Non-pigmented ciliary epithelial cell (primary cell): ENCODE measurements around the gene CNTN1.

ENCODE experiments used
- DNase-seq: peaks from one replicate; pipeline ENCODE4 v3.0.0-alpha.2; 2010; ENCODE audit warnings: low read depth

Gene CNTN1

DNA sequence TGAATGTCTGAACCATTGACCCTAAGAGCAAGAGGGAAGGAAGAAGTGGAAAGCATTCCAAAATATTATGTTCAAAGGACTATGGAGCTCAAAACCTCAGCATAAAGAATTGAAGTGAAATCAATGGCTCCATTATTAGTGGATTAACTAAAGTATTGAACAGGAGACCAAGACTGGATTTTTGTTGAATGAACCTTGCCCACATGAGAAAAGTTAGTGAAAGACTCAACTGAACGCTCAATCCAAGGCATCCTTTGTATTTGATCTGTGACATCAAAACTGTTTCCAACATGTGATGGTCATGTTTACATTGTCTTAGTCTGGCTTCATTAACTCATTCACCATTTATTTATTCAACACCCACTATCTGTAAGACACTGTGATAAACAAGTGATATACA is 161.0 kb downstream of the CNTN1 start:
- no peak for DNase-seq

GRCh38 chr12:40854604-40855003 is 162.4 kb downstream of the CNTN1 start:
- no peak for DNase-seq

DNA sequence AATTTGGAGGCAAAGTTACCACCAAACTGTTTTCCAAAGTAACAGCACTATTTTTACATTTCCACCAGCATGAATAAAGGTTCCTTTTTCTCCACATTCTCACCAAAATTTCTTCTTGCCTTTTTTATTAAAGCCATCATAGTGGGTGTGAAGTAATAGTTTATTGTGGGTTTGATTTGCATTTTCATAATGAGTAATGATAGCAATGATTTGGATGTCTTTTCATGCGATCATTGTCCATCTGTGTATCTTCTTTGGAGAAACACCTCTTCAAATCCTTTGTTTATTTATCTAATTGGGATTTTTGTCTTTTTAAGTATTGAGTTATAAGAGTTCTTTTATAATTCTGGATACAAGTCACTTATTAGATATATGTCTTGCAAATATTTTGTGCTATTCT is 172.7 kb downstream of the CNTN1 start:
- no peak for DNase-seq

DNA sequence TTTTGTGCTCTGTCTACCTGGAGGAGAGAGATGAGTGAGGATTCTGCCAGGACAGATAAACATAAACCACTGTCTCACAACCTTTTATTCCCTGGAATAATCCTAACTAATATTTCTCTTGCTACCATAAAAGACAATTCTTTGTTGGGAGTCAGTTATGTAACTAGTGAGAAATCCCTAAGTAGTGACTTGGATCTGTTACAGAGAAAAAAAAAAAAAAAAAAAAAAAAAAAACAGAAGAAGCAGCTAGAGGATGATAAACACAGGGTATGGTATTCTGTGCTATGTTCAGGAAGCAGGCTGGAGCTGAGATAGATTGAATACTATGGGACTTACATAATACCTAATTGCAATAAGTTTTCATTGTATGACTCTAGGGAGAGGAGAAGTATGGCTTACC is 178.7 kb downstream of the CNTN1 start:
- DNase-seq: no peak

GRCh38 chr12:40874868-40875267 is 182.6 kb downstream of the CNTN1 start:
- no peak for DNase-seq

GRCh38 chr12:40889329-40889728 is 197.1 kb downstream of the CNTN1 start:
- DNase-seq: no peak

DNA sequence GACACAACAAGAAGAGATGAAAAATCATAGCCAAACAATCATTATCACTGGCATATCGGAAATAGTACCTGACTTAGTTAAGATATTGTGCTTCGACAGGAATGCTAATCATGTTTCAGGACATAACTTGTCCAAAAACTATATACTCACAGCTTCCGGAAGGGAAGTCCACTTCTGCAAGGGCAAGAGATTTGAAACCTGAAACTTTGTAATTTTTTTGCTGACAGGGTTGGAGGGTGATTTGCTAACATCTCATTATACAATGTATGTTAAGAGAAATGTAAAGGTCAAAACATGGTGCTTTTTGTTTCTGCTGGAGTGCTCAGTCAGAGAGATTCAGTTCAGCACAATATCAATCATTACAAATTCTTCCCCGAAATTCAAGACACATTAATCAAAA is 200.3 kb downstream of the CNTN1 start:
- DNase-seq: no peak

GRCh38 chr12:40898505-40898904 is 206.3 kb downstream of the CNTN1 start:
- no peak for DNase-seq

DNA sequence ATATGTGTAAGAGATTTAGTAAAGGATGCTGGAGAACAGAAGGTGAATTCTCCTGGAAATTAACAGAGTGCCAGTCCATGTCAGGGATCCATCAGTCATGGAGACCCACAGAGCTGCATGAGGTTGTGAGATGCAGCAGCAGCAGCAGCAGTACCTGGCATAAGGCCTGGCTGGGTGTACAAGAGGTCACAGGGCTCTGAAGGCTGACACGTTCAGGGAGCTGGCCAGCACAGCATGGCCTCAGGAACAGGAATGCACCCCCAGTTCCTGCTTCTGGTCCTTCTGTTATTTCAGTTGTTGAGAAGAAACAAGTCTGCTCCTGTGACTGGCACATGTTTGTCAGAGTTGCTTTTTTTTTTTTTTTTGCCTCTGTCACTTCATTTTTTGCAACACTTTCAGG is 210.8 kb downstream of the CNTN1 start:
- no peak for DNase-seq

GRCh38 chr12:40907115-40907527 is 214.9 kb downstream of the CNTN1 start:
- DNase-seq: peak; percentile 17

GRCh38 chr12:40911676-40912075 is 219.4 kb downstream of the CNTN1 start:
- no peak for DNase-seq

DNA sequence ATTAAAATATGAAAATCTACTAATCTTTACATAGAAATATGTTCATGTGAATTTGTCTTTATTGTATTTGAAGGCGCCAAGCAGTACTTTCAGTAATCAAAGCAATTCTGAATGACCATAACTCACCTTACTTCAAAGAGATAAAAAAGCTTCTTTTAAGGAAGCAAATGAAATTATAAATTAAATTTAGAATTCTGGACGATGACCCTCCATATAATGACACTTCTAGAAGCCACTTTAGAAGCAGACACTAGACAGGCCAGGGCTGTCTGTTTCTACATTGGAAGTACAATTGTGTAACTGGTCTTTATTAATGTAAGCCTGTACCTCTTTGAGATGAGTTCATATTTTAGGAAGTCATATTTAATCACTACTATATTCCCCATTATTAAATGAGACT is 222.9 kb downstream of the CNTN1 start:
- no peak for DNase-seq

DNA sequence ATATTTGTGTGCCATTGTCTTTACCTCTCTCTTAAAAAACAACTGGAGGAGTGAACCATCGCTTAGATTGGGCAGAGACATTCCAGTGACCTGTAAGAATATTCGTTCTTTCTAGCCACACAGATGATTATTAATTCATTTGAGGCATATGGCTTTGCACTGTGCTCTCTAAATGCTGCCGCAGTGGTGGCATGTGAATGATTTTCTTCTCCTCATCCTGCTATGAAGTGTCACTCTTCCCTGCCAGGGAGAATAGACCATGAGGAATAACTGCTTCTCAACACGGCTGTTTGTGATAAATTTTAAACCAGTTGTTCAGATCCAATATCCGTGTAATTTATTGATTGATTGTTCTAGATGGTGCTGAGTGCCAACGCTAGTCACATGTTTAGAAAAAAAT is 225.3 kb downstream of the CNTN1 start:
- DNase-seq: no peak

DNA sequence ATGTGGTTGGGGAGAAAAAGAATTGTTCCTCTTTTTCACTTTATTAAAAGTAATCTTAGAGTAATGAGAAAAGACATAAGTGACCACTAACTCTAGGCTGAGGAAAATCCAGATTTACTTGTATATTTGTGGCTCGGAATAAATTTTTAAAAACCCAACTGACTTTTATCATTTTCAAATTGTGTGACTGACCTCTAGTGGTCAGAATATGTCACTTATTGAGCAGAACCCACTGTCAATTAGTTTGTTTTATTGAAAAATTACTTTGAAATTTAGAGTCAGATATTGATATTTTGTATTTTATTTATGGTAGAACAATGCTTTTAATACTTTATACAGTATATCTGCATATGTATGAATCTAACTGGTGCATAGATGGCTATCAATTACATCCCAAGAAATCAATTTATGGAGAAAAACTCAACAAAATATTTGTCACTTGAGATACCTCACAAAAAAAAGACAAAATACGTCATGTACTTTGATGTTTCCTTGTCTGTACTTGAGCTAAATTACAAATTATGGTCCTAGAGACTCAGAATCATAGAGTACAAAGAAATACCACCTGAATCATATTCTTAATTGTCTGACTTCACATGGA is 229.4 kb downstream of the CNTN1 start:
- DNase-seq: peak; percentile 1

DNA sequence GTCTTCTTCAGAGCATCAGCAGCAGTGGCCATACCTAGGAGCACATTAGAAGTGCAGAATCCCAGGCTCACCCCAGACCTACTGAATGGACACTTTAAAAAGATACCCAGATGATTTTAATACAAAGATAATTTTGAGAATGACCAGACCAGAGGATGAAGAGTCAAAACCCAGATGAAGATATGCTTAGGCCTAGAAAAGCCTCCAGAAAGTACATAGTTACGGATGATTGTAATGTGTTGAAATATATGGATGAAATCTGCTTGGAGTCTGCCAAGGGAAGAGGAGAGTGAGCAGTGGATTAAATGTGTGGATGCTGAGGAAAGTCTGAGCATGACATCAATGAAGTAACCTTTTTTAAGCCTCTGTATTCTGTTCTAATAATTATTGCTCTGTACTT is 245.7 kb downstream of the CNTN1 start:
- DNase-seq: no peak

DNA sequence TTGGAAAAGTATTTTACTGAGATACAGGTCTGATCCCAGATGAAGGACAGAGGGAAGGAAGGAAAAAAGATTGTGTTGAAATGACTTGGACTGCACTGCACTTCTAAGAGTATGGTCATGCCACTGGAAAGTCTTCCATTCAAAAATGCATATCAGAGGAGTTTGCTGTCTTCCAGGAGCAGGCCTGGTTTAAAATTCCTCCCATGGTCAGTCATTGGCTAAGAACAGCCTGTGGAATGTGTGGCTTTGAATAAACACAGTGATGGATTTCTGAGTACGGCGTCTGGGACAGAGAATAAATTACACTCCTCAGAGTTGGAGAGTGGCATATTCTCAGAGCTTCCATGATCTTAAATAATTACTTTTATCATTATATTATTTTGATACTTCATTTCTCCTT is 250.1 kb downstream of the CNTN1 start:
- DNase-seq: no peak

- DNase-seq: no peak
Measured at GRCh38 chr12:40945772-40946171, 253.5 kb downstream of the CNTN1 start.

DNA sequence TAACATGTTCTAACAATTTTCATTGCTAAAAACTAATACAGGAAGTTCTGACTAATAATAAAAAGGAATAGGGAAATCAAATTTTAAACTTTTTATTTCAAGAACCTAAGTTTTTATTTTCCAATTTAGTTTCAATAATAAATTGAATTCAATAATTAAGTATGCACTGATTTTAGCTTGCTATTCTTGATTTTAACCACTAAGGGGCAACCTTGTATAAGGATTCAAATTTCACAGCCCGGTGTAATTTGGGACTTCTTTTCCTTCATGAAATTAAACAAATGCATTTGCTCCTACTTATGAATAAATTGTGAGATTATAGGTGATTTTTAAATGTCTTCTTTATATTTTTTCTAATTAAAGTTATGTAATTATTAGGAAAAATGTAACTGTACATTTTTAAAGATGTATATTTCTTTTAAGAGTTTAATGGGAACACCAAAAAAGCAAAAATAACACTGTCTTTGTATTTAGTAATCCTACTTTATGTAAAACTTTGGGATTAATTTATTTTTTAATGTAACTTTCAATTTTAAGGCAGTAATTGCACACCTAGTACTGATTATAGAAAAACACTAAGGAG is 254.5 kb downstream of the CNTN1 start:
- DNase-seq: no peak

DNA sequence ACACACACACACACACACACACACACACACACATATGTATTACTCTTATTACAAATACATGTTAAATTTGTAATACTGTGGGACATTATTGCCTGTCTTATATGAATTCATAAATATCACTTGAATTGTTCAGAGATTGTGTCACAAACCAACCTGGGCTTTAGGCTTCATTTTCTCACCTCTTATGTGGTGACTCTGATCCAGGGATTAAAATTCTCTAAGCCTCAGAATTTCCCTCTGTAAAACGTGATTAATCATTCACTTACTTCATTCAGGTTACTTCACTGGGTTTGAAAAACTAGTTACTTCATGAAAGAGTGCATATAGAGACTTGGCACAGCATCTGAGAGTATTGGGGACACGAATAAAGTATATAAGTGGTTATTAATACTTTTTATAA is 255.6 kb downstream of the CNTN1 start:
- no peak for DNase-seq

- peak; percentile 14 for DNase-seq
Measured at GRCh38 chr12:40953076-40953475, 260.8 kb downstream of the CNTN1 start.

GRCh38 chr12:40957417-40957816 is 265.2 kb downstream of the CNTN1 start:
- no peak for DNase-seq

DNA sequence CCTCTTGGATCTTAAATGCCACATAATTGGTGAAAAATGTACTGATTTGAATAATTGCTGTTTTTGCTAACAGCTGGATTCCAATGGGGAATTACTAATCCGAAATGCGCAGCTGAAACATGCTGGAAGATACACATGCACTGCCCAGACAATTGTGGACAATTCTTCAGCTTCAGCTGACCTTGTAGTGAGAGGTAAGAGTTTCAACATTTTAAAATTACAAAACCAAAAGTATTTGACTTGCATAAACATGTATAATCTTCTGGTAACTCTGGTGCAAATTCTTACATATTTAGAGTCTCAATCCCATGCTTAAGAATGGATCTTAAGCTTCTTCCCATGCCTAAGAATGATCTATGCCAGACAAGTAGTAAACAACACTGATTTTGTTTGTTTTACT is 266.8 kb downstream of the CNTN1 start:
- no peak for DNase-seq

GRCh38 chr12:40963751-40964150 is 271.5 kb downstream of the CNTN1 start:
- no peak for DNase-seq

DNA sequence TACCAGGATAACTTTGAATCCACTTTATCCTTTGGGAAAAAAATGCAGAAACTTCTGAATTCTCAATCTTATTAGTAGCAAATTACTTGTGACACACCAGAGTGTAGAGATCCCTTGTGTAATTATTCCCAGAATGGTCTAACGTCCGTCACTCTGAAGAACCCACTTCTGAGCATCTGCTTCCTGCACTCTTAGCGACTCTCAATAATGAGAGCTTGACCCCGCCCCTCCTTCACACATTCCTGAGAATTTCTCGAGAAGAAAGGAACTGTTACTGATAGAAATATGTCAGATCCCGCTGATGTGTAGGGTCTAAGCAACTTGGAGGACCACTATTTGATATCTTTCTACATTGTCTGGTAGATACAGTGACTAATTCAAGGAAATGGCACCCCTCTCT is 277.6 kb downstream of the CNTN1 start:
- no peak for DNase-seq
